Stimulated activated CD4-positive, alpha-beta T cell treated with anti-CD3 and anti-CD28 coated beads, Interleukin-2, amount 100 ng/mL, for 48 hours (primary cell): ENCODE results near the gene DNAJB2.
"Not testable (repeated sequence)": the region's sequence is repeated elsewhere in the genome, so short reads cannot be mapped to it uniquely, and the experiment has no call there.

ENCODE experiments used
- DNase-seq, 2 donors: peaks; one replicate each; pipeline ENCODE4 v3.0.0-alpha.2; 2020

Gene DNAJB2

DNA sequence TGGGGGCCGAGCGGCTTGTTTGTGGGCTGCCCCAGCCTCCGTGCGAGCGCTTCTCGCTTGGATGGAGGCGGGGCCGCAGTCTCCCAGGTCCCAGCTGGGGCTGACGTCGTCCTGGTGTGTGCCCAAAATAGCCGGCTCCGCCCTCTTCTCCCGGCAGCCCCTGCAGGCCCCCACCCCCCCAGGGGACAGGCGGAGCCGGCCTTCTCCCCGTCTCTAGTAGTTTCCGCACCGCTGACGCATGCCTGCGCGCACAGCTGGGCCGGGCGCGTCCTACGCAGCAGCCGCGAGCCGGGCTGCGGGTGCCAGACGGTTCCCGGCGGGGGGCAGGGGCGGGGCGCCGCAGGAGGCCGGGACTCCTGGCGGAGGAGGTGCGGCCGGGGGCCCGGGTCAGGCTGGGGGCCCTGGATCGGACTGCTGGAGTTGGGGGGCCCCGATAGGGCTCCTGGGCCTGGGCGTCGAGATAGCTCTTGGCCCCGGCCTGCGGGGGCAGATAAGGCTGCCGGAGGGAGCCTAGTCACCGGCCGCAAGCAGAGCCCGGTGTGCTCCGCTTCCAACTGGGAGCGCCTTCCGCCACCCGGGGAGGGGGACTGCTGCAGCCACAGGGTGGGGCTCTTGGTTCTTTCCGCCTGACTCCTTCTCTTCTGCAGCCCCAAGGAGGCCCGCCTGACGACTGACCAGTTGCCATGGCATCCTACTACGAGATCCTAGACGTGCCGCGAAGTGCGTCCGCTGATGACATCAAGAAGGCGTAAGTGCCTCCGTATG is at the start of gene DNAJB2:
DNAJB2 (plus strand) TSS at position 216 of the 765 bp plus-strand sequence; CDS start at position 684, 468 bp downstream.
- DNase-seq: peak; percentile 97 to 98

DNA sequence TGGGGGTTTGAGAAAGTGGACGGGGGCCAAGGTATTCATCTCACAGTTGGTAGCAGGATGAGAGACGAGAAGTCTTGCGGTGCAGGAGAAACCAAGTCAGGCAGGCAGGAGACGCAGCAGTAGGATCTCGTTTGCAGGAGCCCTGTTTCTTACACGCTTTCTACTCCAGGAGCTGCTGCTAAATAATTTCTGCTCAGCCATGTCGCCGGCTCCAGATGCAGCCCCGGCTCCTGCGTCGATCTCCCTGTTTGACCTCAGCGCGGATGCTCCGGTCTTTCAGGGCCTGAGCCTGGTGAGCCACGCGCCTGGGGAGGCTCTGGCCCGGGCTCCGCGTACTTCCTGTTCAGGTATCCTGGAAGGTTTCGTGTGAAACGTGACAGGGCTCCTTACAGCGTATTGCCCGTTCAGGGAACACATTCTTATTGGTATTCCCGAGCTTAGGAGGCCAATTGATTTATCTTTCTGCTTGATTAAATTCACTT is 49.1 kb upstream of the DNAJB2 start:
- DNase-seq: peak; percentile 51 to 54

DNA sequence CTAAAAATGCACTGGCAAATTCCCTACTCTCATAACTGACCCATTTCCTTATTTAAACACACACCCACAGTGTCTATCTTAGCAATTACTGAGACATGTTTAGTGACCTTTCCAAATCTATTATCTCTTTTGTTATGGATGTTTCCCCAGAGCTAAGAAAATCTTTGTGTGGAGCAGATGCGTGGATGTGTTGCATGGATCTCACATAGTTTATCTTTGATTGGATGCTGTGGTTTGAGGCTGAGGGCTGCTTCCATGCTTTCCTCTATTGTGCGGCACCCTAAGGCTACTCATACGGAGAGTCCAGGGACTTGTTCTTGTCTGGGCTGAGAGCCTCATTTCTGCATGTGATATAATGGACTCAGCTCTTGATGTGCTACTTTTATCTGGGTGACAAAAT is 44.8 kb upstream of the DNAJB2 start:
- no peak for DNase-seq

GRCh38 chr2:219243291-219243761 is 35.8 kb upstream of the DNAJB2 start:
- no peak for DNase-seq

GRCh38 chr2:219244789-219245147 is 34.4 kb upstream of the DNAJB2 start:
- no peak for DNase-seq

DNA sequence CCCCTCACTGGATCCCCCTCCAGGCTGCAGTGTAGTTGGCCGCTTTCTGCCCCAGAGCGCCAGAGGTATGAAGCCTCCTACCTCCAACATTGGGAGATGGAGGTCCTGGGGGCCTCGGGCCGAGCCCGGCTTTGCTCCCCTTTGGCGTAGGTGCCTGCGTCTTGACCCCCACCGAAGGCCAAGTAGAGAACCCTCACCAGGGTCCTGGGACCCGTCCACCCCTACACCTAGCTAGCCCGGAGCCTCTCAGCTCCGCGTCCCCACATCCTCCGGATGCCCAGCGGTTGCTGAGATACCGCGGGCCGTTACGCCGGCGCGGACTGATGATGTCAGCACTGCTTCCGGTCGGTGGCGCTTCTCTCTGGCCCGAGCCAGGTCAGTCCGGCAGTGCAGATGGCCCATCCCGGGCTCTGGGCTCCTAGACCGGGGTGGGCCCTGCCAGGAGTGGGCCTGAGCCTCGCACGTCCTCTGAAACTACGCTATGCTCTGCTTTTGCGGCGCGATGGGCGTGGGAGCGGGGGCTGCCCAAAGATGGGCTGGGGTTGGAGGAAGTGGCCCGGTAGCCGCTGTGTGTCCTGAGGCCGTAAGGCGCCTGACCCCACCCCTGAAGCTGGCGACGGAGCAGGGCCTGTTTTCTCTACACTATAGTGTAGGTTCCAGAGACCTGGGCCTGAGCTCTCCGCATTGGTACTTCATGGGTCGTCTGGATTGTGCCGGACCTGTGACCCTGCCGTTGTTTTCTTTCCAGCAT is 33.8 kb upstream of the DNAJB2 start, which contains the start of the genes GLB1L and STK16:
GLB1L (minus strand) TSS at position 297 of the 751 bp plus-strand sequence. CDS start 1,871 bp downstream, outside the sequence.
STK16 (plus strand) TSS at position 332 of the 751 bp plus-strand sequence. CDS start 521 bp downstream, outside the sequence.
- peak; percentile 87 to 89 for DNase-seq

DNA sequence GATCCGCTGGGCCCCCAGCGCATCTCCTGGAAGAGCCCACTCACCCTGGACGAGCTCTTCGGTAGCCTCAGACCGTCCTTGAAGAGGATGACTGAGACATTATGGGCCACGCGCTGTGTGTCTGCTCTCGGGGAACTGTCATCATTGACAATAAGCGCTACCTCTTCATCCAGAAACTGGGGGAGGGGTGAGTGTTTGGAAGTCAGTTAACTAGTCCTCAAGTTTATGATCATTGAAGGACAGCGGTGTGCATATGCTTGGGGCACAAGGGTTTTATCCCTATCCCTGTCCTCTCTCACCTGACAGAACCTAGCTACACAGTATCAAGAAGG is 33.3 kb upstream of the DNAJB2 start:
- no peak for DNase-seq

- DNase-seq: no peak
Observed at GRCh38 chr2:219246559-219246958, 32.6 kb upstream of the DNAJB2 start.

DNA sequence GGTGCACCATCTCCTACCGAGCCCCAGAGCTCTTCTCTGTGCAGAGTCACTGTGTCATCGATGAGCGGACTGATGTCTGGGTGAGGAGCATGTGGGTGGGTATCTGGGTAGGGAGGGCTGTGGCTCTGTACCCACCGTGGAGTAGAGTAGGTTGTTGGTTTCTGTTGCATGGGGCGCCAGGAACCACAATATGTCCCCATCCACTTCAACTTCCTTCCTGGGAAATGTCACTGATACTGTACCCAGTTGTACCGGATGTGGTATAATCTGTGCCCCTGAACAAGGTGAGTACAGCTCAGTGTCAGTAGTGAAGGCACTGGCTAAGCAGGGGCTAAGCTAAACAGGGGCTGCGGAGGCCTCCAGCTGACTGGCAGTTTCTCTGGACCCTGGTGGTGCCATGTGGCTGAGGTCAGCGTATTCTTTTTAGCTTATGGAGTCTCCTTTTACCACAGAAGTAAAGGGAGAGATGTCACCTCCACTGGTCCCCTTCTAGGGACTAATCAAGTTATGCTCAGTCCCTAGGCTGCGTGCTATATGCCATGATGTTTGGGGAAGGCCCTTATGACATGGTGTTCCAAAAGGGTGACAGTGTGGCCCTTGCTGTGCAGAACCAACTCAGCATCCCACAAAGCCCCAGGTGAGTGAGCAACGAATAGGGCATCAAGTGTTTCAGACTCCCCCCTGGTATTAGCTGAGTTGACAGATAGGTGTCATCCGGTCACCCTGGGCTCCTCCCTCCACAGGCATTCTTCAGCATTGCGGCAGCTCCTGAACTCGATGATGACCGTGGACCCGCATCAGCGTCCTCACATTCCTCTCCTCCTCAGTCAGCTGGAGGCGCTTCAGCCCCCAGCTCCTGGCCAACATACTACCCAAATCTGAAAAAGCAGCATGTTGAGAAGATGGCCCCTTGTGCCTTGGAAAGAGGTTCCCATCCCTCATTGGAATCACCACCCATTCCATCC is 31.2 kb upstream of the DNAJB2 start:
- peak; percentile 31 to 39 for DNase-seq

GRCh38 chr2:219248845-219249202 is 30.3 kb upstream of the DNAJB2 start:
- DNase-seq: no peak

DNA sequence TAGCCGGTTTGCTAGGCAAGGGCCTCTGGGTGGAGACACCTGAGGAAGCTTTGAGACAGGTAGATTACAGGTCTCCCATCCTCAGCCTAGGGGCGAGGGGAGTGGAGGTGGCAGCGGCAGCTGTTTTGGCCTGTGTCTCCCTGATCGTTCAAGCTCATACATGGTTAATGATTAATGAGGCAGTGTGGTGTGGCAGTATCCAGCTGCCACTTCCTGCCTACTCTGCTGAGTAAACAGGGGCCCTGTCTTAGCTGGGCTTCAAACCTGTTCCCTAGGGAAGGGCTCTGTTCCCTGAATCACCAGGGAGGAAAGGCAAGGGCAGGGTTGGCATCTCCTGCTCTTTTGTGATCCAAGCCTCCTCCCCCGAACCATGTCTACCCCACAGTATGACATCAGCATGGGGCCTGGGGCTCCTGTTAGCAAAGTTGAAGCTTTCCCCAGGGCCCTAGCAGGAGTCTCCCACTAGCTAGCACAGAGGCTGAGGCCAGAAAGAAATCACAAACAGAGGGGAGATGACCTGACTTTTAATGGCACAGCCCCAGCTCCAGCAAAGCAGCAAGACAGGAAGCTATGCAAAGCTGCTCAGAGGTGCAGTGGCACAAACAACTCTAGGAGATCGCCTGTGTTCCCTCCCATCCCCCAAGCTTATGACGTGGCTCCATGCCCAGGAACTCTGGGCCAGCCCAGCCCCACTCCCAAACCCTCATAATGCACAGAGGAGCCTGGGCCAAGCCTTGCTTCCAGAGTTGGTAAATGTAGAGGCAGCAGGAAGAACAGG is 29.8 kb upstream of the DNAJB2 start:
- no peak for DNase-seq

- DNase-seq: no peak
Observed at GRCh38 chr2:219250049-219250781, 29.0 kb upstream of the DNAJB2 start.

DNA sequence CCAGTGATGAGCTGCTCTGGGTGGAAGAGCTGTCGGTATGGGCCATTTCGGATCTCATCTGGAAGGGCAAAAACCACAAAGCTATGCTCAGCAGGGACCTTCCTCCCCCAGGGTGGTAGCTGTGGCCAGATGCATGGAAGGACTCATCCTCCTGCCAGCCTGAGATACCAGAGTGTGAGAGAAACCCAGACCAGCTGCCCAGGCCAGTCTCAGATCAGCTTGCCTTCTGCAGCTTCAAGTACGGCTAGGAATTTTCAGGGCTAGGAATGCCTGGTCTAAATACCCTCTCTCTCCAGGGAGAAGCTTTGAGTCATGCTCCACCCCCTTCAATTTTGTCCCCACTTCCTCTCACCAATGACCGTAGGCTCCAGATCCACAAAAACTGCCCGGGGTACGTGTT is 27.5 kb upstream of the DNAJB2 start:
- no peak for DNase-seq

DNA sequence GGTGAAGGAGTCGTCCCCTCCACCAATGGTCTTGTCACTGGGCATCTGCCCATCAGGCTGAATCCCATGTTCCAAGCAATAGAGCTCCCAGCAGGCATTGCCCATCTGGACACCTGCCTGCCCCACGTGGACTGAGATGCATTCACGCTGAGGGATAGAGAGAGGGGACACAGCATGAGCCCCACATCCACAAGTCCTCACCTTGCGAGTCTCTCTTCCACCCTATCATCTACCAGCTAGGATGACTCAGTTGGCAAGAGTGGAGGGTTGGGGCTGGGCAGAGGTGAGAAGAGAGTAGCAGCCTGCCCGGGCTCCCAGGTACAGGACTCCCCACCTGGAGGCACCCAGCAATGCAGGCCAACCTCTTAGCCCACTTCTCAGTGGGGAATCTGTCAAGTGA is 27.1 kb upstream of the DNAJB2 start:
- no peak for DNase-seq

- DNase-seq: no peak
Observed at GRCh38 chr2:219252570-219252899, 26.6 kb upstream of the DNAJB2 start.

GRCh38 chr2:219252900-219253752 is 26.0 kb upstream of the DNAJB2 start, which contains the start of gene TUBA4B:
TUBA4B (plus strand) TSS chr2:219253243; CDS start chr2:219253408, 165 bp downstream.
- peak; percentile 39 to 52 for DNase-seq

DNA sequence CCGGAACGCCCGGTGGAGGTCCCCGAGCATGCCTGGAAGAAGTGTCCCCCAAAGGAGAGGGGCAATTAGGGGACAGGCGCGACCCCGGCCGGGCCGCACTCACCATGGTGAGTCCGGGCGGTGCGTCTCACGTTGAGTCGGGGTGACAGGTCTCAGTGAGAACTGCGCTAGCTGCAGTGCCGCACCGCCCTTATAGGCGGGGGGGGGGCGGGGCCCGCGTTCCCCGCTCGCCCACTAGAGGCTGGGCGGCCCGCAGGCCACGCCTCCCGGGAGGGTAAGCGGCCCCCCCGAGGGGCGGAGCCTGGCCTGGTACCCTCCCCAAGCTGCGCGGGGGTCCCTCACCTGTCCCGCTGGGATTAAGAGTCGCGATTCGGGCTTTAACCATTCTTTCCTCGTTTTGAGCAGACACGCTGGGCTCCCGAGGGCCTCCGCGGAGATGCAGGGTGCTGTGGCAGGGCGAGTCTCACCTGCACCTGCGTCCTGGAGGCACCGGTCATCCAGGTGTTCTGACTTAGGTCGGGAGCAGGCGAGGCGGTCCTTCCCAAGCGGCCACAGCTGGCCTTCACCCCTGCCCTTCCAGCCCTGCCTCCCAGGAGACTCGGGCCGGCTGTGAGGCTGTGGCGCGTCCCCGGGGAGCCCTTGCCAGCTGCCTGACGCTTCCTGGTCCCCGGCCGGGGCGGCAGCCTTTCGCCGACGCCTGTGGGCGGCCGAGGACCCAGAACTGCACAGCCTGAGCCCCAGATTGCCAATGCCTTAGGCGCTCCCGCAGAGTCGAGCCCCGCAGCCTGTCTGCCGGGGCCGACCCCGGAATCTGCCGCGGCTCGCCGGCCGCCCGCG is 25.2 kb upstream of the DNAJB2 start, which contains the start of gene TUBA4A:
TUBA4A (minus strand) TSS at position 166 of the 837 bp plus-strand sequence; CDS start at position 106, 60 bp downstream.
- DNase-seq: peak; percentile 81 to 88

GRCh38 chr2:219254590-219255201 is 24.5 kb upstream of the DNAJB2 start:
- peak in 1 of 2 donors; percentile 32 for DNase-seq

GRCh38 chr2:219258942-219259341 is 20.2 kb upstream of the DNAJB2 start:
- not testable (repeated sequence) for DNase-seq
